Endodermal cell (in vitro differentiated cells): ENCODE data around the gene TNNI3K. TPM values are rescaled to one million over a fixed set of nuclear protein-coding genes. Genes with fewer than 3 reads are reported as not detected.

Experiments
- DNase-seq: peaks from one replicate; pipeline ENCODE4 v3.0.0-alpha.2; 2017
- H3K27ac ChIP-seq: 2 replicates; pipeline ENCODE4 v1.5.1; 2013; ENCODE audit warnings: mild to moderate bottlenecking, low read depth, low read length, moderate library complexity
- H3K27me3 ChIP-seq: 2 replicates; pipeline ENCODE4 v1.6.1; 2013; ENCODE audit warnings: mild to moderate bottlenecking, low read length, moderate library complexity; ENCODE audit not compliant: insufficient read depth, control insufficient read depth, poor library complexity, severe bottlenecking
- H3K36me3 ChIP-seq: 2 replicates; pipeline ENCODE4 v1.7.0; 2013; ENCODE audit warnings: mild to moderate bottlenecking, low read length, moderate library complexity; ENCODE audit not compliant: control insufficient read depth, insufficient read depth
- H3K4me1 ChIP-seq: one replicate; pipeline ENCODE4 v1.7.0; 2013; ENCODE audit warnings: low read length; ENCODE audit not compliant: control insufficient read depth, insufficient read depth
- H3K4me3 ChIP-seq: 2 replicates; pipeline ENCODE4 v1.5.1; 2013; ENCODE audit warnings: mild to moderate bottlenecking, low read length, moderate library complexity
- H3K9ac ChIP-seq: 2 replicates; pipeline ENCODE4 v1.6.1; 2013; ENCODE audit warnings: mild to moderate bottlenecking, low read length, moderate library complexity; ENCODE audit not compliant: poor library complexity, severe bottlenecking; ENCODE audit errors: extremely low read depth
- H3K9me3 ChIP-seq: 2 replicates; pipeline ENCODE4 v1.6.1; 2013; ENCODE audit warnings: mild to moderate bottlenecking, low read length, moderate library complexity; ENCODE audit not compliant: control insufficient read depth
- H3K27ac Mint-ChIP-seq: 2 replicates; pipeline ENCODE4 v1.8.0; 2020; ENCODE audit warnings: mixed read lengths
- H3K27me3 Mint-ChIP-seq: 2 replicates; pipeline ENCODE4 v1.8.0; 2021; ENCODE audit warnings: mild to moderate bottlenecking, mixed read lengths; ENCODE audit not compliant: insufficient read depth
- H3K36me3 Mint-ChIP-seq: 2 replicates; pipeline ENCODE4 v1.8.0; 2020; ENCODE audit warnings: low read depth, mixed read lengths
- H3K4me1 Mint-ChIP-seq: 2 replicates; pipeline ENCODE4 v1.8.0; 2020; ENCODE audit warnings: mixed read lengths
- H3K4me3 Mint-ChIP-seq: 2 replicates; pipeline ENCODE4 v1.8.0; 2020; ENCODE audit warnings: mild to moderate bottlenecking, moderate library complexity, mixed read lengths
- H3K9me3 Mint-ChIP-seq: 2 replicates; pipeline ENCODE4 v1.8.0; 2020; ENCODE audit warnings: mild to moderate bottlenecking, mixed read lengths
- CTCF ChIP-seq: fragments of 200-600 bp; sonication (generic); conservative IDR thresholded peaks from 2 replicates; pipeline ENCODE4 v1.5.0; 2021; ENCODE audit warnings: antibody characterized with exemption, mild to moderate bottlenecking
- WGBS, 2 experiments: methylation state at CpG; one replicate each; pipeline versions ENCODE4 v1.1.5 to v1.1.7; 2013; ENCODE audit warnings: missing lambda C conversion rate in 2 of 2, mixed read lengths in 1 of 2; ENCODE audit not compliant: insufficient coverage in 1 of 2, insufficient read length in 1 of 2; 5-methylcytosine and 5-hydroxymethylcytosine counted together
- total RNA-seq, 2 donors: library from RNA; stranded (reverse); fragmentation: NEBNext Ultra II Directional in 1 of 2; extraction: Animal tissue kit (Norgen Biotek cat#: 25700) in 1 of 2; gene quantifications; 2 replicates in 1 of 2; 3 replicates in 1 of 2; pipeline ENCODE4 v1.2.1, GENCODE V29; 2021

TNNI3K gene
- total RNA-seq, 2 donors from 2014 or later, result 1.1 TPM; not detected in 1

- Mint-ChIP-seq H3K4me3 (no peak overlapping the region), H3K4me1 (peaks cover 7% of the 10 kb centered on the region), H3K27ac (no peak overlapping the region), H3K9me3 (no peaks in the 10 kb centered on the region), H3K36me3 (no peaks in the 10 kb centered on the region), H3K27me3 (peaks cover 2% of the 10 kb centered on the region)
- H3K4me1 ChIP-seq, result no peaks in the 10 kb centered on the region
- no peak overlapping the region for H3K4me3 ChIP-seq
- no peaks in the 10 kb centered on the region for H3K27me3 ChIP-seq
- H3K27ac ChIP-seq, result no peak overlapping the region
- DNase-seq, result no peak
- H3K36me3 ChIP-seq, result no peaks in the 10 kb centered on the region
- H3K9me3 ChIP-seq, result no peaks in the 10 kb centered on the region
- WGBS, 2 experiments, result 89 to 100% methylated on average over 2 to 4 of the region's 4 CpGs
- TF ChIP-seq CTCF, result no peak
- H3K9ac ChIP-seq, result no peak overlapping the region
These were observed 160.4 kb downstream of the TNNI3K start for GRCh38 chr1:74395571-74395970.

GRCh38 chr1:74396462-74396861 is 161.3 kb downstream of the TNNI3K start:
- TF ChIP-seq CTCF, result no peak
- H3K4me3 ChIP-seq, result no peak overlapping the region
- 90 to 96% methylated on average over 3 of the region's 3 CpGs for WGBS, 2 experiments
- H3K27me3 ChIP-seq, result no peaks in the 10 kb centered on the region
- no peak overlapping the region for H3K27ac Mint-ChIP-seq
- H3K9me3 Mint-ChIP-seq, result no peaks in the 10 kb centered on the region
- H3K9me3 ChIP-seq, result no peaks in the 10 kb centered on the region
- no peaks in the 10 kb centered on the region for H3K4me1 ChIP-seq
- no peak overlapping the region for H3K9ac ChIP-seq
- no peaks in the 10 kb centered on the region for H3K36me3 Mint-ChIP-seq
- H3K36me3 ChIP-seq, result no peaks in the 10 kb centered on the region
- peaks cover 2% of the 10 kb centered on the region for H3K27me3 Mint-ChIP-seq
- no peak overlapping the region for H3K27ac ChIP-seq
- H3K4me3 Mint-ChIP-seq, result no peak overlapping the region
- H3K4me1 Mint-ChIP-seq, result peaks cover 7% of the 10 kb centered on the region
- DNase-seq, result no peak

DNA sequence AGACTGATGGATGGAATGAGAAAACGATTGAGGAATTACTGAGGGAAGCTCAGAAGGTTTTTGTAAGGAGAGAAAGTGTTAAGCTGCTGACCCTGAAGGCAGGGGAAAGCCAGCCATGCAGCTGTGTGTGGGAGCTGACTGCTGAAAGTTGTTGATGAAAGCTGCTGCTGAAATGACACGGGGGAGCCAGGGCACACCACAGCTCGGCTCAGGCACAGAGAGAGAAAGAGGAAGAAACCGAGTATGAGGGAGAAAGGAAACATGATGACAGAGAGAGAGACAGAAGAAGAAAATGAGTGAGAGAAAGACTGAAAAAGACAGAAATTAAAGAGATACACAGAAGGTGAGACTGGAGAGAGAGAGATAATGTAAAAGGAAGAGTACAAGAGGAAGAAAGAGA is 161.7 kb downstream of the TNNI3K start:
- Mint-ChIP-seq H3K4me3 (no peak overlapping the region), H3K4me1 (peaks cover 7% of the 10 kb centered on the region), H3K9me3 (no peaks in the 10 kb centered on the region), H3K36me3 (no peaks in the 10 kb centered on the region), H3K27ac (no peak overlapping the region), H3K27me3 (peaks cover 2% of the 10 kb centered on the region)
- Histone ChIP-seq H3K27ac (no peak overlapping the region), H3K9ac (no peak overlapping the region), H3K4me1 (no peaks in the 10 kb centered on the region), H3K9me3 (no peaks in the 10 kb centered on the region), H3K27me3 (no peaks in the 10 kb centered on the region), H3K4me3 (no peak overlapping the region), H3K36me3 (no peaks in the 10 kb centered on the region)
- no peak for TF ChIP-seq CTCF
- no peak for DNase-seq
- WGBS, 2 experiments, result 65 to 74% methylated on average over 4 of the region's 4 CpGs
